Head of caudate nucleus (tissue), 42 donors: ENCODE data around the gene PFDN2.

Experiments
- DNase-seq, 42 donors: peaks; one replicate each; pipeline versions ENCODE4 v3.0.0 to v3.0.0-alpha.2; 2020 to 2021; ENCODE audit warnings: mixed read lengths in 7 of 42
- intact Hi-C: fragments of 100-400 bp; cut with DNase I; formaldehyde crosslinking; loops from one replicate; pipeline ENCODE4 v1.15.0; 2022

PFDN2 gene

DNA sequence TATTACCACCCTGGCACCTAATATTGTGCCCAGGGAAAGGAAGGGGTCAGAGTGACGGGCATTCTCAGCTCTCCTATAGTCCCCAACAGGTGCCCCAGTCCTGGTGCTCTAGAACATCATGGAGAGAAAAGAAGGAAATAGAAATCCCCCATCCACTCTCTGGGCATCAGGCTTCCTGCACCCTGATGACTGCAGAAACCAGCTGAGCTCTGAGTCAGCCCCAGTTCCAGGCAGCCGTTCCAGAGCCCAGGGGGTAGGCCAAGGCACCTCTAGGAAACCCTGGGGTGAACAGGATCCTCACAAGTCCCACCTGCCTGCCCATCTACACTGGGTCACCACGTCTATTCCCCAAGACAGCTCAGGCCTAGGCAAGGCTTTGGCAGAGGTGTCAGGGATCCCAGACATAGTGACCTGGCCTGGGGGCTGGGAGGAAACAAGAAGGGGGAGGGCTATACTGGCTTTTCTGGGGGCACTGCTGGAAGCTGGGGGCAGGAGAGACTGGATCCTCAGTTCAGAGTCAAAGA, 29.2 kb downstream of the PFDN2 start:
- no peak for DNase-seq
- intact Hi-C loops: no loop called here

DNA sequence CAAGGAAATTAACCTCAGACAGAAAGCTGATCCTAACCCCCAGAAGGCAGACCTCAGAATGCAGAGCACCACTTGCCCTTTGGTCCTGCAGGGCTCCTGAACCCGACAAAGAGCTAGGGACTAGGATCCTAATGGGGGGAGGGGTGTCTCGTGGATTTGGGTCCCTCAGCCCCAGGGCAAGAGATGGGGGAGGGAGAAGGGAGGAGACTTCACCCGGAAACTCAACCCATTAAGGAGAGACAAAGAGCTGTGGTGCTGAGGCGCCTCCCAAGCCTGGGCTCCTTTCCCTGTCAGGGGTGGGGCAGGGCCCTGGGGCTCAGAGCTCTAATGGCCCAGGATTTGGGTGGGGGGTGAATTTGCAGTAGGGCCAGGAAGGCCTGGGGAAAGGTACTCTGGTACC, 31.4 kb downstream of the PFDN2 start:
- DNase-seq: no peak
- intact Hi-C loops: no loop called here

DNA sequence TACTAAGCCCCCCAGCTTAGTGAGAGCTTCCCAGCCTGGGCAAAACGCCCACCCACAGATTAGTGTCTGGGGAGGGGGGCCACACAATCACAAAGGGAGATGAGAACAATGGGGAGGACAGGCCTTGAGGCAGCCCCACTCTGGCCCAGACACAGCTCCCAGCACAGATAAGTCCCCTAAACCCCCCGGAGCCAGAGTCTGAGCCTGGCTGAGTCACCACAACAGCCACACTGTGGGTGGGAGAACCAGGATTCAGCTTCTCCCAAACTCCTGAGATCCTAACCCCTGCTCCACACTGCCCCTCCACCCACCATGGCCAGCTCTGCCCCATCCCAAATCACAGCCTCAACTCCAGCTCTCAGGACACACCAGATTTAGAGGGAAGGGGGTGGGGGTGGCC, 32.7 kb downstream of the PFDN2 start:
- DNase-seq: no peak
- intact Hi-C loops: no loop called here

DNA sequence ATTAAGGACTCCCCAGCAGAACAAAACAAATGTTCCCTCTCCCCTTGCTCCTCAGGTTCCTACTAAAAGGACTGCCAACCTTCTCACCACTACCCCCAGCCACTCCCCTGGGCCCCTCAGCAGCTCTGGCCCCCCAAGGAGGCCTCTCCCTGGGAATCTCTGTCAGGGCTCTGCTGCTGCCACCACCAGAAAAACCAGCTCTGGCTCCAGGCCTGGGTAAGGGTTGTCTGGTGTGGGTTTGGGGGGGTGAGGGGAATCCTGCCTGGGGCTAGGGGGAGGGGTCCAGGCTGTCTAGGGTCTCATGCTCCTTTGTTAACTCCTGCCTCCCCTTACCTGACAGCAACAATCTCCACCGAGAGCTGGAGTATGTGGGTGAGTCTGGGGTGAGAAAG, 33.2 kb downstream of the PFDN2 start:
- no peak for DNase-seq
- intact Hi-C loops: no loop called here

DNA sequence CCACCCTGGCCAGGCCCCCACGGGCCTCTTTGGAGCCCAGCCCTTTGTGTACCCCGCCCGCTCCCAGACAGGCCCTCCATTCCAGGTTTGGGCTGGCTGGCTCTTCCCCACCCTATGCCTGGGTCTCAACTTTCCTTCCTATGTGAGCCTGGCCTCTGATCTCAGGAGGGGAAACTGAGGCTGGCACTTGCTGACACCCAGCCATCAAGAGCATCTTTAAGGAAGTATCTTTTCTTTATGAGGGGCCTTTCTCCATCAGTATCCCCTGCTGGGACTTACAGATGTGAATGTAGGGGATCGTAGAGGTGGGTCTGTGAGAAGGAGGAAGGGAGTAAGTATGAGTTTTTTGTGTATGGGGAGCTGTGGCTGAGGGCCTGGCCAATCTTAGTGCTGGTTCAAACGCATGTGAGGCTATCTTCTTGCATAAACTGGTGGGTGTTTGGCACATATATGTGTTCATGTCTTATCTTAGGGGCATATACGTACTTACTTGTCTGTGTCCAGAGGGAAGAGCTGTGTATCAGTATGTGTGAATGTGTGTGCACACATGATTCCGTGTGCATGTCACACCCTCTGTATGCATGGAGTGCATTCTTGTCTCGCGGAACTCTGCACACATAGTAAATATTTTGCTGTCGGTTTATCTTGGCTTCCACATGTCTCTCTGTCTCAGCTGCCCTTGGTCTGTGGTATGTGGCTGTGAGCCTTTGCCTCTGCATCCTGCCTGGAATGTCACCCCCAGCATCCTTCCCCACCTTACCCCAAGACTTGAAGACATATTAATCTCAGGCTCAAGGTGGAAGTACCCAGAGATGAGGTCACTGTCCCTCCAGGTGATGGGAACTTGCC, 33.9 kb downstream of the PFDN2 start:
- intact Hi-C loops: no loop called here
- no peak for DNase-seq

DNA sequence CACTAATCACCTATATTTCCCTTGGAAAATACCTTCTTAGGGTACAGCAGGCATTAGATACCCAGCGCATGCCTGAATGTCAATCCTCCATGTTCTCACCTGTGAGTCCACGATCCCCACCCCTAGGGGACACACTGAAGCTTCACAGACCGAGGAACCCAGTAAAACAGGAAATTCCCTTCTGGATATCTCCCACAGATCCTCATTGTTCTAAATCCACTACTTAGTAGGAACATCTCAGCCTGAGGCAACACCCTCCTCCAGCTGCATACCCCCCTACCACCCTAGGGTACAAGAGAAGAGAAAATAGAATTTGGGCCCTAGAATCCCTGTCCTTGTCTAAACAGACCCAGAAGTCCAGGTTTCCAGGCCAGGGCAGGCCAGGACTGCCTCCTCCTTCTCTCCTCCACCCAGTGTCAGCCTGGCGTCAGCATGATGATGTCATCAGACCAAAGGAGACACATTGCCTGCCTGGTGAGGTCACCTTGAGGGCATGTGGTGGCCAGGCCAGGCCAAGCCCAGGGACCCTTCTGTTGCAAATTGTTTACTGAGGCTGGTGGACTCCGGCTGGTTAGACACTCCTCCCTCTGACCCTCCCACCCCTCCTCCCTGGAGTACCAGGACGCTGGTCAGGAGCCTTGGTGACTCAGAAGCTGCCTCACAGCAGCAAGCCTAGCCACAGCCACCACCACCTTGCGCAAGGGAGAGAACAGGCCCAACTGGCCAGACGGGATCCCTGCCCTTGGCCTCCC, 34.7 kb downstream of the PFDN2 start:
- intact Hi-C loops: no loop called here
- peak in 1 of 42 donors; percentile 23 for DNase-seq

DNA sequence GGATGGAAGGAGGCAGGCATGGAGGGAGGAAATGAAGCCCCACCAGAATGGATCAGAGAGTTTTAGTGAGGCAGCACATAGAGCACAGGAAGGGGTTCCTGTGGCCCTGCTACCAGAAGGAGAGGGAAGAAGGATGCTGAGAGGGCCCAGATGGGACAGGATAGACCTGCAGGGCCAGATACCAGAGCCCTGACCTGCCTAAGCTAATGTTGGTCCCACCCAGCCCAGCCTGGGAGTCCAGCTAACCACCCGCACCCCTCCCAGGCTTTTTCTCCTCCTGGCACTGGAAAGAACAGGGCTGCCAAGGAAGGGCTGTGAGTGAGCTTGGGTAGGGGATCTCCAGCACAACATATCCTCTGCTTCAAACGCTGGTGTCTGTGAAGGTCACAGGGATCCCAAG, 35.4 kb downstream of the PFDN2 start:
- intact Hi-C loops: no loop called here
- DNase-seq: no peak

DNA sequence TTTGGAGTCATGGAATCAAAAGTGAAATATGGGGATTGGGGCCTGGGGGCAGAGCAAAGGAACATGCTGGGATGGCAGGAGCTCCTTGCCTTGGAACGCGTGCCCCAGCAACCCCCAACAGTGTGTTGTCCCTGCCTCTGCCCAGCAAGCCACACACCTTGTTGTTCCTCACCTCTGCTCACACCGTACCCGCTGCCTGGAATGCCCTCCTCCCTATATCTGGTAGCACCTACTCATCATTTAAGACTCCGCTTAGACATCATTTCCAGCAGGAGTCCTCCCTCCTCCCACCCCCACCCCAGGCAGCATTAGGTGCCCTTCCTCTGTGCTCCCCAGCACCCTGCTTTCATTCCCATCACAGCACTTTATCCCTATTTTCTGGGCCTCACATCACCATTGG, 36.3 kb downstream of the PFDN2 start:
- DNase-seq: no peak
- intact Hi-C loops: no loop called here

DNA sequence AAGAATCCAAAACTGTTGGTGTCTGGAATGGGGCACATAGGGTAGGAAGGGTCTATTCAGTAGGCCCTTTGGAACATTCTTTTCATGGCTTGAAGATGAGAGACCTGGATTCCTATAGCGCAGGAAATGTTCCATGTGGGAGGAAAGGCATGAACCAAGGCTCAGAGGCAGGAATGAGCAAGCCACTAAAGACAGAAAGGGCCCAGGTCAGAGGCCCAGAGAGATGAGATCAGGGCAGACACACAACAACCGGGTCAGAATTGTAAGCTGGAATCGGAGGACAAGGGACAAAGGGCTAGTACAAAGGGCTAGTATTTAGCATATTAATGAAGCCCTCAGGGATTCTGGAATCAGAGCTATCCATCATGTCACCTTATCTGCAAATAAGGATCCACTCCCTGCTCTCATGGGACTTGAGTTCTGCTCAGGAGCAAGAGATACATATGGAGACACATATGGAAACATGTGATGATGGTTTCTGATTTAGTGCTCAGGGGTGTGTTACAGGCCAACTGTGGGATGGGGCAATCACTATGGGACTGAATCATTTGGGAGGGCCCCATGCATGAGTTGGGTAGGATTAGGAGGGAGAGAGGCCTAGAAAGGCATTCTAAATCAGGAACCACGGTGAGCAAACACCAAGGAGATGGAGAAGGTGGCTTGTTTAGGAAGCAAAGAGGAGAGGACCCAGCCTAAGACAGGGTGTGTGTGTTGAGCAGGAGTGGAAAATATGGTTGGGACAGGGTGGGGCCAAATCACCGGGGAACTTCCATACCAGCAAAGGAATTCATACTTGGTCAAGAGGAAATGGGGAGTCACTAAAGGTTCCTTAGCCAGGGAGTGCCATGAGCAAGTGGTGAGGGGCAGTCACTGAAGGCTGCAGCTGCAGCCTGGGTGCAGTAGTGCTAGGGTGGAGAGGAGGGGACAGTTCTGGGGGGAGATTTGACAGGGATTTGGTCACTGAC, 37.1 kb downstream of the PFDN2 start:
- no peak for DNase-seq
- intact Hi-C loops: no loop called here

DNA sequence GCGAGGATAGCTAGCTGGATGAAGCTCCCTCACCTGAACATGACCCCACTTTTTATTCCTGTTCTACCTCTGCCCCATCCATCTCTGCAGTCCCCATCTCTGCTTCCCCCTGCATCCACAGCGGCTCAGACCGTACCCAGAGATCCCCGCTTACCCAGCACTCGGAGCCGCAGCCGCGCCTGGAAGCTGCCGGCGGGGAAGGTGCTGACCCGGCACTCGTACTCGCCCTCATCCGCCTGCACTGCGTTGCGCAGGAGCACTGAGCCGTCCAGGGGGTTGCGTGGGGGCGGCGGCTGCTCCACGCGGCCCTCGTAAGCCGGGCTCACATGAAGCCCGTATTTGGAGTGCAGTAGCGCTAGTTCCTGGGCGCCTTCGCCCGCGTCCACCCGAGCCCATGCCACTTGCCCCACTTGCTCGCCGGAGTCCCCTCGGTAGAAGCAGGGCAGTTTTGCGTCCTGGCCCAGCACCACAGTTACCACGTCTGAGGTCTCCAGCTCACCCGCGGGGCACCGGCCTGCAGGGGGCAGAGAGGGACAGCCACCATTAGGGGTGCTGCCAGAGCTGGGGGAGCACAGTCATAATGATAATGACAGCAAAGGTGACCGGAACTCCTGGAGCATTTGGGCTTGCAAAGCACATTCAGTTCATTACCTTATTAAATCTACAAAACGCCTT, 38.3 kb downstream of the PFDN2 start:
- no peak for DNase-seq
- intact Hi-C loops: no loop called here

DNA sequence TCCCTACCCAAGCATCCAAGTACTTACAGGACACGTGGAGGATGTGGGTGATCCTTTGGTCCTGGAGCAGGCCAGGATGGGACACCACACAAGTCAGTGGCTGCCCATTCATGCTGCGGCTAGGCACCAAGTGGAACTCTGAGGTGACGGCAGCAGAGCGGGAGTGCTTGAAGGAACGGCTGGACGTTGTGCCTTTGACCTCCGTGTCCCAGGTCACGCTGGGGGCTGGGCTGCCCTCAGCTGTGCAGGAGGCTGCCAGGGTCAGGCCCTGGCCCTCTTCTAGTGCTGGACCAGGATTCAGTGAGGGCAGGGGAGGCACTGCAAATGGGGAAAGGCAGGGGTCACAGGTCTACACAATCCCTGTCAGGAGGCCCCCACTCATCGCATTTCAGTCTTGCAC, 40.4 kb downstream of the PFDN2 start:
- intact Hi-C loops: no loop called here
- DNase-seq: no peak

DNA sequence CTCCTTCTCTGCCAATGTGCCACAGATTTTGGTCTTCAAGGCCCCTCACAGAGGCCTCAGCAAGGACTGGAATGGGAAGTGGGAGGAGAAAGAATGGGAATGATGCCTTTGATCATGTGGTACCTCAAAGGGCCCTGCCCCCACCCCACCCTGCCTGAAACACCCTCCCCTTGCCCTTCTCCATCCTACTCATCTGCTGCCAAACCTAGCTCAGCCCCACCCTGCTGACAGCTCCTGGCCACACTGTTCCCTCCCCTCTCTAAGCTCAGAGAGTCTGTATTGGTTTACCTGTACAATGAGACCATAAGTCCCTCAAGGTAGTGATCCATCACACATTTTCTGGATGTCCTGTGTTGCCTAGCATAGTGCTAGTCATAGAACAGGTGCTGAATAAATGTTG, 41.4 kb downstream of the PFDN2 start:
- DNase-seq: no peak
- intact Hi-C loops: no loop called here

DNA sequence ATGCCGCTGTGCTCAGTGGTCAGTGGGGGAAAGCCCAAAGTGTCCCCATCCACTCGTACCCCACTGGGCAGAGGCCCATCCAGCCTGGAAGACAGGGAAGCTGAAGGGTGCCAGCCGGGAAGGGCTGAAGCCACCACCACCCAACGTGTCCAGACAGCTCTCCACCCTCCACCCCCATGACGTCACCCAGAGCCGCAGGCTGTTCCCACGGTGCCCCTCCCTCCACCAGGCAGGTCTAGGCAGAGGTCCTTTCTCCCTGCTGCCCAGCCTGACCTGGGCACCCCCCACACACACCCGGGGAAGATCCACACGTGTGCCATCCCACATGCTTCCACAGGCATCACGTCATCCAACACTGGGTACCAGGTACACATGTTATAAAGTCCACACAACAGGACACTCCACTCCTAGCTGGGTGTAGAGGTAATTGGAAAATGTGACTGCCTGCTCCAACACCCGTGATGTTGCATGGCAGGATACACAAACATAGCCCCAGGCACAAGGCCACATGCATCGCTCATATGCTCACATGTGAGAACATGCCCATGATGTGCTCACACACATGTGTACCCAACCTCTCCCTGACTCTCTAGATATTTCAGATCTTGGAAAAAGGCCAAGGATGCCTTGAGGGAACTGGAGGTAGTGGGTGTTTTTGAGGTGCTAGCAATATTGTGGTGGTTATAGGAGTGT, 43.0 kb downstream of the PFDN2 start:
- intact Hi-C loops: no loop called here
- DNase-seq: no peak

DNA sequence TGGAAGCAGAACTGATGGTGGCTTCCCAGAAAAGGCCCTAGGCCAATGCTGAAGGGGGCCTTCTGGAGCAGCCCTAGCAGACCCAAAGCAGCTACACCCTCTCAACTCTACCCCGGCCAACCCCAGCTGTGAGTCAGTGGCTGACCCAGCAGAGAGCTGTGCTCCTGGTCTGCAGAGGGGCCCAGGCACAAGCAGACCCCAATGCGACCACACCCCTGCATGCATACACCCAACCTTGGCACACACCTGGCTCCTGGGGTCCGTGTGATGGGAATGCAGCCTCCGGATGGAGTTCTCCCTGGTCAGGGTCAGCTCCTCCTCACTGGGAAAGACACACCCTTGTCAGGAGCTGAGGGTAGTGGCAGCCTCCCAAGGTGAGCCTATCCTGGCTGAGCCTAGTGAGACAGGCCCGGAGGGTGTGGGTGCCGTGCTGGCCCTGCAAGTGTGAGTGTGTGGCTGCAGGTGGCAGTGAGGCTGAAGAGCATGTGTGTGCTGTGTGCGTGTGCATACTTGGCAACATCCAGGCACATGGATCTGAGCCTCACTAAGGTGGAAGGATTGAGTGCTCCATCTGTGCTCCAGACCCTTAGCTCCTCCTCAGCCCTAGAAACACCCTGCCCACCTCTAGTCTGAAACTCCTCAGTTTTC, 44.2 kb downstream of the PFDN2 start:
- intact Hi-C loops: no loop called here
- DNase-seq: no peak

DNA sequence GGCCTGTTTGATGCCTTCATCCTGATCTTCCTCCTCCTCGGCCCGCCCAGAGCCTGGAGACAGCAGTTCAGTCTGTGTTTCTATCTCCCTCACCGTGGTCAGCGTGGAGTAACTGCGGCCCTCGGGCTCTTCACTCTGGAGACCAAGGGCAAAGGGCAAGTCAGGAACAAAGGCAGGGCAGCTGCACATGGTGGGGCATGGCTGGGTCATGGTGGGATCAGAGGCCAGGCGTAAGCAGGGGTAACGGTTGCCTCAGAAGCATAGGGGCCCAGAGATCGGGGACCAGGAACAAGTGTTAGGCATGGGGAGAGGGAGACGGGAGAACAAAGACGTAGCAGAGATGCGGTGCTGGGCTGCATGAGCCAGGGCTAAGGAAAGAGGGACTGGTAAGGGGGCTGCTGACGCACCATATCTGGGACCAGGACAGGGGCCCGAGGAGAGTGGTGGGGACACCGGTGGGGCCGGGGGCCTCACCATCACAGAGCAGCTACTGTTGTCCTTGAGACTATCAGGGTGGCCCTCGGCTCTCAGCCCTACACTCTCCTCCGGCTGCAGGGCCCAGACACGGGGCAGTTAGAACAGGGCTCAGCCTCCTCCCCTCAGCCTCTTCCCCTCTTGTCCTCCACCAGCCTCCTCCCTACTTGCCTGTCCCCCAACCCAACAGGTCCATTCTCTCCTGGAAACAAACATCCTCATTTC, 44.9 kb downstream of the PFDN2 start:
- intact Hi-C loops: no loop called here
- no peak for DNase-seq

DNA sequence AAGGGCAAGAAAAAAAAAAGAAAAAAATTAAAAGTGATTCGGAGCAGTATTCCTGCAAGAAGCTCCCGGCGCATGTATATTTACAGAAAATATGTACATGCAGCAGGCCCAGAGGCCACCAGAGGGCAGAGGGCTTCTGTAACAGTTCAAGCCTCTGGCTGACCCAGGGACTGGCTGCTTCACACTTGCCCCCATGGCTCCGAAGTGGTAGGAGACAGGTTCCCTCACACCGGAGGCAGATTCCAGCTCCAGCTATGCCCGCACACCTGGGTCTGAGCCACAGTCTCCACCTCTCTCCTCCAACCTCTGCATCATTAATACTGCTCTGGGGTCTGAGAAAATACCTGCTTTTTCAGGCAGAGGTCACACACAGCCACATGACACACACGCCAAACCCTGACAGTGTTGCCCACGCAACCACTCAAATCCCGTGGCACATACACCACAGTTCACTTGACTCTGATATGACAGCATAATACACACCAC, 45.9 kb downstream of the PFDN2 start:
- intact Hi-C loops: no loop called here
- DNase-seq: peak in 37 of 42 donors; percentile 10 to 69 (median 35)

DNA sequence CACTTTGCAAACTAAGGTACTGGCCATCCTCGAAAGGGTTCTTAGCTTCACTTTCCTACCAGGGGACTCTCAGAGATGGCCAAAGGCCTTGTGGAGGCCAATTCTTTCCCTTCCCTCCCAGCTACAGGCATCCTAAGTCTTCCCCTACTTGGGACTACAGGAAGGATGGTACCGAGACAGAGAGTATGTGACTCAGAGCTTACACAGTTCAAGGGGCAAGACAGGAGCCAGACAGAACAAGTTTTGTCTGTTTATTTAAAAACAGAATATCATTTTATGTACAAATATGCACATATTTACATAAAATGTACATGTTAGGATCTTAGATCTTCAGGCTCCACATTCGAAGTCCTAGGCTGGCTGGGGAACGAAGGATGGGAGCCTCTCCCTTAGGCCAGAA, 47.1 kb downstream of the PFDN2 start:
- intact Hi-C loops: no loop called here

More for the DNA sequence above, 47.1 kb downstream of the PFDN2 start:
- DNase-seq: no peak
